AG09319 (cell line): ENCODE results near the gene ABI3.

Source experiments
- DNase-seq: peaks from one replicate; pipeline ENCODE4 v3.0.0-alpha.2; 2010; ENCODE audit warnings: low read depth; ENCODE audit errors: extremely low read depth
- CTCF ChIP-seq: IDR thresholded peaks from 2 replicates; pipeline ENCODE4 v1.5.1; 2011; ENCODE audit warnings: low read depth, mild to moderate bottlenecking, inconsistent platforms, low read length, moderate library complexity

ABI3 gene

GRCh38 chr17:49223168-49223516, 12.6 kb downstream of the ABI3 start:
- no peak for DNase-seq
- no peak for TF ChIP-seq CTCF

GRCh38 chr17:49223517-49224197, 13.2 kb downstream of the ABI3 start:
- peak; percentile 86 for TF ChIP-seq CTCF
- DNase-seq: no peak

- DNase-seq: no peak
These were observed 13.9 kb downstream of the ABI3 start for GRCh38 chr17:49224198-49224996.

GRCh38 chr17:49224997-49225337, 14.5 kb downstream of the ABI3 start:
- no peak for TF ChIP-seq CTCF
- no peak for DNase-seq

More at GRCh38 chr17:49224198-49224996, 13.9 kb downstream of the ABI3 start:
- TF ChIP-seq CTCF: no peak

- DNase-seq: no peak
- no peak for TF ChIP-seq CTCF
These were observed 15.2 kb downstream of the ABI3 start for GRCh38 chr17:49225554-49226236.

- DNase-seq: no peak
- TF ChIP-seq CTCF: no peak
These were observed 16.4 kb downstream of the ABI3 start for GRCh38 chr17:49226771-49227435.
